NCI-H1694 treated with DMSO at 0.1 percent for 48 hours (cell line): ENCODE measurements around the gene RDH12.

Experiments
- DNase-seq: peaks from one replicate; lab custom pipeline; 2025; lab: John Stamatoyannopoulos, UW

RDH12 gene

DNA sequence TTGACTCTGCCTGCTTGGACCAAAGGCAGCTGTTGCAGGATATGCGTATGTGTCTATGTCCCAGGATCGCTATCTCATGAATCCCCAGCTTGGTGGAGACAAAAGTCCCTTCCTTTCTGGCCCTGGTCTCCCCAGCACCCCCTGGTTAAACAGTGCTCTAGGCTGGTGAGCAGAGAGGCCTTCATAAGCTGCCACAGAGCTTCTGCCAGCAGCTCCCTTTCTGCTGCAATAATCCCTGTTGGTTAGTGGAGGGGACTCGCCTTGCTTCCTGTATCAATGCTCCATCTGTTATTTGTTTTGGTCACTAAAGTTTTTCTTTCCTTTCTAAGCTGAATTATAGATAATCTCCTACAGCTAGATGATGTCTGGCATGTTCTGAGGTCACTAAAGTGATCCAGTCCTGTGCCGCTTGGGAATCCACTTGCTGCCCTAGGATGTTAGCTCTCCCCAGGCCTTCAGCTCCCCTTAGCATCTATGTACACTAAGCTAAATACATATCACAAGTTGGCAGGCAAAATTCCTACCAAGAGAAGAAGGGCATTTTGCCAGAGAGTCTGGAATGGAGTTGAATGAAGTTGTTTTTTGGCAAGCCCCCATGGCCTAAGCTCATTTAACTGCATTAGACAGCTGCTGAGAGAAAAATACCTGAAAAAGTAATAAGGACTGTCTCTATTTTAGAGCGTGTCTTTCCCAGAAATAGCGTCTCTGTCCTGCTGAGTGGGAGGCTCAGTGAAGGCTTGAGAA, 47.8 kb downstream of the RDH12 start:
- DNase-seq: peak; percentile 95

DNA sequence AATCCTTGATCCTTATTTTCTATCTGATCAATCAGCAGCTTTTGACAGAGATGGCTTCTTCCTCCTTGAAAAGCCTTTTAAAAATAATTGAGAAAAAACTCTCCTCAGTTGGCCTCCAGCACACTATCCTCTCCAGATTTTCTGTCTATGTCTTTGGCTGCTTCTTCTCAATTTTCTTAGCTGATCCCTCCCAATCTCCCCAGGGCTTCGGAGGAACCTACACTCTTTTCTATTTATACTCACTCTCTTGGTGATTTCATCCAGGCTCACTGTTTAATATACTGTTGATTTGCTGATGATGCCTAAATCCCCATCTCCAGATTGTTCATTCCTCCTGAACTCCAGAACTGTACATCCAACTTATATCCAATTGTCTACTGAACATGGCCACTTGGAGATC, 54.8 kb downstream of the RDH12 start:
- no peak for DNase-seq

GRCh38 chr14:67757175-67757574, 55.5 kb downstream of the RDH12 start:
- no peak for DNase-seq

GRCh38 chr14:67759916-67760315, 58.2 kb downstream of the RDH12 start:
- DNase-seq: no peak

DNA sequence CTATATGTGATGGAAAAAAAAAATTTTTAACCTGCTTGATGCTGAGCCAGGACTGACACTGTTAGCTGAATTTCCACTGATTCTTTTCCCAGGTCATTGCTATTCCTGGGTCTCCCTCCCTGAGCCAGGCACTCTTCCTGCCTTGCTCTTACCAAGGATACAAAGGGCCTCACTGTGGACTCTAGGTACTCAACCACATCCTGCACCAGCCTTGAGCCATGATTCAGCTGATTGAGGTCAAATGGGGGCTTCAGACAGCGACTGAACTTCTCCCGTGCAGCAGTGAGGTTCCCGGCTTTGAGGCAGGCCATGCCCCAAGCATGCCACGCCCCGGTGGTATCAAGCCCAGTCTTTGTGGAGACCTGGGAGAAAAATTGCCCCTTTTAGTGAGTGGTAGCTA, 60.4 kb downstream of the RDH12 start:
- no peak for DNase-seq

- no peak for DNase-seq
These were observed 61.6 kb downstream of the RDH12 start for GRCh38 chr14:67763158-67763822.

DNA sequence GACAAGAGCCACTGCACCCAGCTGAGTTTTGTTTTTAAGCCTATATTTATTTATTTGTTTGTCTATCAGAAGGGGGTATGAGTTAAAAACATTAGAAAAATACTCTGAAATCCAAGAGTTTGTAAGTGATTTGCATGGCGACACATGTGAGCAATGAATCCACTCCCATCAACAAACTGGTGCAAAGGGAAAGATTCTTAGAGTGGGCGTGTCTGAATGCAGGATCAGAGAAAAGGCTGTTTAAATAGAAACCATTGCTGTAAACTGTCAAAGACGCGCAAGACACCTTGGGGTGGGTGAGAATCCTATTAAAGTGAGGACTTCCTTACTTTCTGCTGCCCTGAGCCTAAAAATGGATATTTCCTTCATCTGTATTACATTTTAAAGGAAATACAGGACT, 62.8 kb downstream of the RDH12 start:
- DNase-seq: no peak

DNA sequence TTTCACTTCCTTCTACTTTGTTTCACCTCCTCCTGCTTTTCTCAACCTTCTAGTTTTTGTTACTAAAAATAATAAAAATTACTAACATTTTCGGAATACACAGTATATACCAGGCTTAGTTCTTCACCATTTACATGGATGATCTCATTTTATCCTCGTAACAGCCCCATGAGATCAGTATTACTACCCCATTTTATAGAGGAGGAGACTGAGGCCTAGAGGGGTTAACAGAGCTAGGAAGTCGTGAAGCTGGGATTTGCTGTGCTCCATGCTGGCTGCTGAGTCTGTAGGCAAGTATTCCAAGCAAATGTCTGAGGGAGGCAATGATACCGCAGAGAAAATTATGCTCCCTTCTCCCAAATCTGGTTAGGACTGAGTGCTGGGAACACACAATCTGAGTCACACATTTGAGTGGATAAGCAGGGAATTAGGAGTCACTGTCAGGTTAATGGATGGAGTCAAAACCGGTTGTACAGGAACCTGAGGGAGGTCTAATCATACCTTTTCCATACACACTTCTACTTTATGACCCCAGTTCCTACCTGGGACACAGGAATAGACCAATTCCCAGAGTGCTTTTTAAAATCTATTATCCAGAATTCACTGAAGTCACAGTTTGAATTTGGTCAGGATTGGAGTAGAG, 63.6 kb downstream of the RDH12 start:
- no peak for DNase-seq

DNA sequence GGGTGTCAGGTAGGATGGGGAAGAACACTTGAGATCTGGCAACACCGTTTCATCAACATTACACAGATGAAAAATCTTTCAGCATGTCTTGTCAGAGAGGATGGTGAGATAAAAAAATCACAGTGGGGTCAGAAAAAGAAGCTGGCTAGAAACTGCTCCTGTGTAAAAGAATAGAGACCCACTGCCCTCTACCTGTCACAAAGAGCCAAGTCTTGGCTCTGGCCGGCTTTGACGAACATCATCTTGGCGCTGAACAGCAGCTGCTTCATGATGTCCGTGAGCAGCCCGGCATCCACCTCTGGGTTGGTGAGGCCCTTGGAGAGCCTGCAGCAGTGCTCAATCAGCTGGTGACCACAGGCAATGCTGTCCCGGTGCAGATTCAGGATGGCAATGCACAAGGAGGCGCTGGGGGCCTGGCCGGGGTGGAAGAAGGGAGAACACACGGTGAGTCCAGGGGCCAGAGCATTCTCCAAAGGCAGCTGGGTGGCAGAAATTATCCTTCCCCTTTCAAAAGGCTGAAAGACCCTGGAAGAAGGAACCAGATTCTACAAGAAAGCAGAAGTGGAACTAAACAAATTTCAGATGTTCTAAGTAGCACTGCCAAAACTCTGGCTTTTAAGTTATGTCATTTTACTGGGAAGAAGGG, 64.5 kb downstream of the RDH12 start:
- DNase-seq: no peak

DNA sequence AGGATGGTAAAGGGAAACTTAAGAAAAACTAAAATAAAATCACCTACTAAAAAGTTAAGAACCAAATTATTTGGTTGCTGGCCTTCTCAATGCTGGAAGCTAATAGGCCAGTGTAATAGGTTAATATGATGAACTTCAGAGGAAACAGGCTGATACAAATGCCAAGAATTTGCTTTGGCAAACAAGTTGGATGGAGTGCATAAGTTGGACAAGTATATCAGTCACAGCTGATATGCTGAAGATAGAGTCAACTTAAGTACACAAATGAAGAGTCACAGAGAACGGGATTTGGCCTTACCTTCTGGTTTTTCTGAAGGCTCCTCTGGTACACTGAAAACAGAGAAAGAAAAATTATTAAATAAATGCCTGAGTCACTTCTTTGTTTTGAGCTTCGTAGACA, 66.5 kb downstream of the RDH12 start:
- DNase-seq: no peak

DNA sequence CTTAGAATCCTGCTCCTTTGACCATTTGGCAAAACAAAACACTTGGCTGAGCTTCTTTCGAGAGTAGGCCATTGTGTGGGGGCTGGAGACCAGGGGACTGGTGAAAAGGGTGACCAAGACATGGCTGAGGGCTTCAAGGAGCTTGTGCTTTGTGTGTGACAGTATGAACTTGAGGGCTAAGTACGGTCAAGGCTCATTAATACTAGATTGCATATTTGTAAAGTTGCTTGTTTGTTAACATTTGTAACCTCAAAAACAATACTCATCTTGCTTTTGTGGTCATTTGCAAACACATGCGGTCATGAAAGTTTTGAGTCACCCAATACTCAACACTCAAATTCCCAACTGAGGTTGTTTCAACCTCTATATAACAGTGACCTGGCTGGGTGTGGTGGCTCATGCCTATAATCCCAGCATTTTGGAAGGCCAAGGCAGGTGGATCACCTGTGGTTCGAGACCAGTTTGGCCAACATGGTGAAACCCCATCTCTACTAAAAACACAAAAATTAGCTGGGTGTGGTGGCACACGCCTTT, 72.2 kb downstream of the RDH12 start:
- DNase-seq: no peak

GRCh38 chr14:67776653-67777322, 75.1 kb downstream of the RDH12 start:
- DNase-seq: no peak

DNA sequence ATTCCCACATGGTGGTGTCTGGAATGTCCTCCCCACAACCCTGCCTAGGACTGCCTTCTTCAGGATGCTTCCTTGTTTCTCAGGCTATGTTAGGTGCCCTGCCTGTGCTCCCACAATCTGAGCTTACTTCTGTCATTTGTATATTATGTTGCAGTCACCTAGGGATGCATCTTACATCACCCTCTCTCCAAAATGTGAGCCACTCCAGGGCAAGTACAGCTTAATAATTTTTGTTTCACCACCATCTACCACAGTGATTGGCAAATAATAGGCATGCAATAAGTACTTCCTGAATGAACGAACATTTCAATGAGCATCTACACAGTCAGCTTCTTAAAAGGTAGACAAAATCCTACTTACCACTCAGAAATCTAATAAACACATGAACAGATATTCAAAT, 77.1 kb downstream of the RDH12 start:
- no peak for DNase-seq

GRCh38 chr14:67782090-67782489, 80.4 kb downstream of the RDH12 start:
- DNase-seq: no peak
